Chondrocyte (in vitro differentiated cells): ENCODE data around the gene ARVCF. TPM values are rescaled to one million over a fixed set of nuclear protein-coding genes. Genes with fewer than 3 reads are reported as not detected.

Source experiments
- DNase-seq: peaks from one replicate; pipeline ENCODE4 v3.0.0; 2021; ENCODE audit warnings: mixed read lengths, low spot score
- H3K27ac Mint-ChIP-seq: one replicate; pipeline ENCODE4 v1.8.0; 2021; ENCODE audit warnings: mild to moderate bottlenecking, moderate library complexity, mixed read lengths; ENCODE audit not compliant: unreplicated experiment
- H3K27me3 Mint-ChIP-seq: 2 replicates; pipeline ENCODE4 v1.8.0; 2021; ENCODE audit warnings: low read depth, mixed read lengths
- H3K36me3 Mint-ChIP-seq: 2 replicates; pipeline ENCODE4 v1.8.0; 2021; ENCODE audit warnings: low read depth, mixed read lengths
- H3K4me1 Mint-ChIP-seq: 2 replicates; pipeline ENCODE4 v1.8.0; 2021; ENCODE audit warnings: low read depth, mild to moderate bottlenecking, mixed read lengths
- H3K4me3 Mint-ChIP-seq: one replicate; pipeline ENCODE4 v1.8.0; 2021; ENCODE audit warnings: mild to moderate bottlenecking, moderate library complexity, mixed read lengths; ENCODE audit not compliant: unreplicated experiment
- H3K9me3 Mint-ChIP-seq: 2 replicates; pipeline ENCODE4 v1.8.0; 2021; ENCODE audit warnings: low read depth, mixed read lengths
- total RNA-seq: library from RNA; stranded (reverse); gene quantifications from 3 replicates; pipeline ENCODE4 v1.2.1, GENCODE V29; 2021
- TF ChIP-seq, protein P1 (sequence below): fragments of 200-600 bp; sonication (generic); IDR thresholded peaks from 2 replicates; pipeline ENCODE4 v1.5.0; 2021; ENCODE audit warnings: antibody characterized with exemption, mild to moderate bottlenecking, moderate library complexity

Gene ARVCF
- total RNA-seq, 1 donor from 2014 or later = 24.2 TPM

DNA sequence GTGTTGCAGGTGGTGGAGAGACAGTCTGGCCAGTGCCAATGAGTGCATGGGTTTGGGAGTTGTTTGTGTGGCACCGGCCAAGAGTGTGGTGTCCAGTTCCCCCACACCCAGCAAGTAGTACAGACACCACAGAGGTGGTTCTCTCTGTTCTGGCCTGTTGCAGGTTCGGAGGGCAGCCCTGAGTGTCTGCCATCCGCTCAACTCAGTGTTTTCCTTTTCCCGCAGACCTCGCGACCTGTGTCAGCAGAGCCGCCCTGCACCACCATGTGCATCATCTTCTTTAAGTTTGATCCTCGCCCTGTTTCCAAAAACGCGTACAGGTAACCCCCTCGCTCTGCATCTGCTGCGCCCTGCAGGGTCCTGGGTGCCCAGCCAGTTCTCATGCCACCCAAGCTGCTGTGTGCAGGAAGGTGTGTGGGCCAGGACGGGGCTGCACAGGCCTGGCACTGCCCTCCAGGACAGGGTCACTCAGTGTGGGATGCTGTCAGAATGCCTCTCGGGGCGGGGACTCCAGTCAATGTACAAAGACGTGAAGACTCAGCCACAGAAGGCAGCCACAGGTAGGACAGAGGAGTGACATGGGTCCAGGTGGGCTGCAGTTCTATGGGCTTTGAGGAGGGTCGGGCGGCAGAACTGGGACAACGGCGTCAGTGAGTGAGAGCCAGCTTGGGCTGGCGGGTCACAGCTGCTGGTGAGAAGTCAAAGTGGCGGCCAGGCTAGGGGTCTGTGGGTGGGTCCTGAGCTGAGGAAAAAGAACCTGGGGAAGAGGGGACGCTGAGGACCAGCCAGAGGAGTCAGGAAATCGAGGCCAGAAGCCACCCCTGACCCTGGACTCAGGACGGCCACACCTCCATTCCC lies 20.1 kb upstream of the ARVCF start:
- H3K27me3 Mint-ChIP-seq = no peaks in the 10 kb centered on the region
- peaks cover 12% of the 10 kb centered on the region for H3K36me3 Mint-ChIP-seq
- TF ChIP-seq, protein P1, sequence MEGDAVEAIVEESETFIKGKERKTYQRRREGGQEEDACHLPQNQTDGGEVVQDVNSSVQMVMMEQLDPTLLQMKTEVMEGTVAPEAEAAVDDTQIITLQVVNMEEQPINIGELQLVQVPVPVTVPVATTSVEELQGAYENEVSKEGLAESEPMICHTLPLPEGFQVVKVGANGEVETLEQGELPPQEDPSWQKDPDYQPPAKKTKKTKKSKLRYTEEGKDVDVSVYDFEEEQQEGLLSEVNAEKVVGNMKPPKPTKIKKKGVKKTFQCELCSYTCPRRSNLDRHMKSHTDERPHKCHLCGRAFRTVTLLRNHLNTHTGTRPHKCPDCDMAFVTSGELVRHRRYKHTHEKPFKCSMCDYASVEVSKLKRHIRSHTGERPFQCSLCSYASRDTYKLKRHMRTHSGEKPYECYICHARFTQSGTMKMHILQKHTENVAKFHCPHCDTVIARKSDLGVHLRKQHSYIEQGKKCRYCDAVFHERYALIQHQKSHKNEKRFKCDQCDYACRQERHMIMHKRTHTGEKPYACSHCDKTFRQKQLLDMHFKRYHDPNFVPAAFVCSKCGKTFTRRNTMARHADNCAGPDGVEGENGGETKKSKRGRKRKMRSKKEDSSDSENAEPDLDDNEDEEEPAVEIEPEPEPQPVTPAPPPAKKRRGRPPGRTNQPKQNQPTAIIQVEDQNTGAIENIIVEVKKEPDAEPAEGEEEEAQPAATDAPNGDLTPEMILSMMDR = no peak
- H3K27ac Mint-ChIP-seq = no peak overlapping the region
- H3K4me3 Mint-ChIP-seq = no peak overlapping the region
- no peaks in the 10 kb centered on the region for H3K9me3 Mint-ChIP-seq
- DNase-seq = no peak
- H3K4me1 Mint-ChIP-seq = no peaks in the 10 kb centered on the region

DNA sequence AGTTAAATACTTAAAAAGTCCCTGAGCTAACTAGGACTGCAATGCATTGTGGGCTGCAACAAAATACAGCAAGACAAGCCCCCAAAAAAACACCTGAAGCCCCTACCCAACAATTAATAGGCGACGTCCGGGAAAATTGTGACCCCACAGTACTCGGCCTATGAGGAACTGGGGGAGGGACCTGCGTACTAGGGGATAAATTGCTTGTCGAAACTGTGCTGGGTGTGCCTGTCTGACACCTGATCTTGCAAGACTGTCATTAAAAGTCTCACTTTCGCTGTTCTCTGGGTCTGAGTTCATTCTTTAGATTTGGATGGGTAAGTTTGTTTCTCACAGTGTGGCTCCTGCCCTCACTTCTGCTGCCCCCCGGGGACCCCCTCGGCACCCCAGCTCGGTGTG lies 19.5 kb upstream of the ARVCF start:
- TF ChIP-seq, protein P1 = no peak
- H3K4me1 Mint-ChIP-seq = no peaks in the 10 kb centered on the region
- no peak overlapping the region for H3K27ac Mint-ChIP-seq
- no peaks in the 10 kb centered on the region for H3K27me3 Mint-ChIP-seq
- H3K36me3 Mint-ChIP-seq = peaks cover 12% of the 10 kb centered on the region
- no peak for DNase-seq
- H3K4me3 Mint-ChIP-seq = no peak overlapping the region
- no peaks in the 10 kb centered on the region for H3K9me3 Mint-ChIP-seq

DNA sequence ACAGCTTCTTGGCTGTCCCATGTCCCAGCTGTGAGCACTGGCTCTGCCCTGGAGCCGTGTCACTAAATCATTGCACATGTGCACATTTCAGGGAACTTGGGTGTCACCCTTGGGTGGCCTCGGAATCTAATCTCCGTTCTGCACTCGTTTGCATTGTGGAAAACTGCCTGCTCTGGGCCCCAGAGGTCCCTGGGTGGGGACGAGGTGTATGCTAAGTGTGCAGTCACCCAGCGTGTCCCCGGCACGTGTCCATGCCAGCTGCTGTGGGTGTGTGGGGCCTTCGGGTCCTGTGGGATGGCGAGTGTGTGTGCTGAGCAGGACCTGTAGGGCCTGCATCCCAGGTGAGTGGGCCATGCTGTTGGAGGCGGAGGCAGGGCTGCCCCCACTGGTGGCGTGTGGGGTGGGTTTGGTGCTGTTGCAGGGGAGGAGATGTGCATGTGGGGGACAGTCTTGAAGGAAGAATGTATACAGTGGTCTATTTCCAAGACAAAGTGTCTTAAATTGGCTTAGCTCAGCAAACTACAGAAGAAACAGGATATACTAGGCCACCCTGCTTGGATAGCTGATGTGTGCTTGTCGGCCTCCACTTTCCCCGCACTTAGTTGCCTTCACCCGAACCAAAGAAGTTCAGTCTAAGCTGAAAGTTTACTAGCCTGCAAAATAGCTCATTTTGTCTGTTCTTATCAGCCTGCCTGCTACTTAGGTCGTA lies 18.9 kb upstream of the ARVCF start:
- no peaks in the 10 kb centered on the region for H3K27me3 Mint-ChIP-seq
- H3K4me1 Mint-ChIP-seq = no peaks in the 10 kb centered on the region
- no peak overlapping the region for H3K4me3 Mint-ChIP-seq
- no peaks in the 10 kb centered on the region for H3K9me3 Mint-ChIP-seq
- DNase-seq = no peak
- peaks cover 12% of the 10 kb centered on the region for H3K36me3 Mint-ChIP-seq
- TF ChIP-seq, protein P1 = no peak
- H3K27ac Mint-ChIP-seq = no peak overlapping the region

DNA sequence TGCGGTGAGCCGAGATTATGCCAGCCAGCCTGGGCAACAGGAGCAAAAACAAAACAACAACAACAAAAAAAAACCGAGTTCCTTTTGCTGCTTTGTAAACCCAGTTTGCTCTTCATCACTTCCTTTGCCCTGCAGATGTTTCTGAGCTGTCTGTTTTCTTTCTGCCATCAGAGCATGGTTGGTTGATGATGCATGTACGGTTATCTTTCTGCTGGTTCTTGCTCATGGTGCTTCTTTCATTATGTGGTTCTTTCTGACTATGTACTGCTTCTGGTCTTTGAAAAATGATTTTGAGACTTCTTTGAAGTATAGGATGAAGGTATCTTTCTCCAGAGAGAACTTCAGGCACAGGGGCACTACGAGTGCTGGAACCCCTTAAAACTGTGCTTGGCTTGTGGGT lies 17.5 kb upstream of the ARVCF start:
- DNase-seq = no peak
- TF ChIP-seq, protein P1 = no peak
- H3K27me3 Mint-ChIP-seq = no peaks in the 10 kb centered on the region
- peaks cover 10% of the 10 kb centered on the region for H3K36me3 Mint-ChIP-seq
- no peak overlapping the region for H3K27ac Mint-ChIP-seq
- no peak overlapping the region for H3K4me3 Mint-ChIP-seq
- no peaks in the 10 kb centered on the region for H3K4me1 Mint-ChIP-seq
- no peaks in the 10 kb centered on the region for H3K9me3 Mint-ChIP-seq

DNA sequence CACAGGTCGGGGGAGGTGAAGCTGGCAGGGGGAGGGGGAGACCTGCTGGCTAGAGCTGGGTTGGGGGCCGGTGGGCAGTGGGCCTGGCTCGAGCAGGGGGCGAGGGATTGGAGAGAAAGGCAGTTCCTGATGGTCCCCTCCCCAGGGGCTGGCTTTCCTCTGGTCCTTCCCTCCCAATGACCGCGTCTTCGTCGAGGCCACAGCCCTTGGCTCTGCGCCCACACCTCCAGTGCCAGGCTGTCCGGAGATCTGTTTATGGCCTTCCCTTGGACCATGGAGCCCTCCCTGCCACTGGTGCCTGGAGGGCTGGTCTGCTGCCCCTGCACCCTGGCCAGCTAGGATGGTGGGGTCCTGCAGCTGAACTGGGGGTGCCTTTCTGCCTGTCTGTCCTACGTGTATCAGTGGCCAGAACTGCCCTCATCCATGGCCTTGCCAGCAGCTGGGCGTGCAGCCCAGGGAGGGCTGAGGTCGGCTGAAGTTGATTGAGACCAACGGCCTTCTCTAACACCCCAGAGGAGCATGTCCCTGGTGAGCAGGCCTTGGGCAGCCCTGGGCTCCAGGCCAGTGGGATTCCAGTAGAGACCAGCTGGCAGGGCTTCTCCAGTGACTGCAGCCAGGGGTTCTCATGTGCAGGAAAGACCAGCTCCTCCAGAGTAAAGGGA lies 16.6 kb upstream of the ARVCF start:
- Mint-ChIP-seq H3K4me1 (no peaks in the 10 kb centered on the region), H3K9me3 (no peaks in the 10 kb centered on the region), H3K27me3 (no peaks in the 10 kb centered on the region), H3K27ac (no peak overlapping the region), H3K4me3 (no peak overlapping the region), H3K36me3 (peaks cover 10% of the 10 kb centered on the region)
- no peak for DNase-seq
- TF ChIP-seq, protein P1 = no peak
